Neural cell (in vitro differentiated cells): ENCODE data around the gene TMOD4. TPM values are rescaled to one million over a fixed set of nuclear protein-coding genes. Genes with fewer than 3 reads are reported as not detected.

Source experiments
- H2AFZ ChIP-seq: fragments of 200-600, 300-800 bp; sonication (generic), shearing (Covaris generic); 2 replicates; pipeline ENCODE4 v1.6.0; 2014; ENCODE audit warnings: low read depth, mild to moderate bottlenecking, antibody characterized with exemption, low read length, moderate library complexity
- H3F3A ChIP-seq: fragments of 200-600 bp; shearing (Covaris generic); 2 replicates; pipeline ENCODE4 v1.6.1; 2016; ENCODE audit warnings: mild to moderate bottlenecking, moderate library complexity, mixed read lengths, antibody characterized with exemption, low read length; ENCODE audit not compliant: insufficient read depth, poor library complexity, severe bottlenecking
- H3K27ac ChIP-seq: fragments of 200-600, 300-800 bp; sonication (generic), shearing (Covaris generic); 2 replicates; pipeline ENCODE4 v1.5.1; 2014; ENCODE audit warnings: mild to moderate bottlenecking, low read length, moderate library complexity
- H3K27me3 ChIP-seq: fragments of 300-800, 200-600 bp; sonication (generic), shearing (Covaris generic); 2 replicates; pipeline ENCODE4 v1.6.0; 2014; ENCODE audit warnings: mild to moderate bottlenecking, low read depth, low read length, moderate library complexity; ENCODE audit not compliant: insufficient read depth
- H3K36me3 ChIP-seq: fragments of 300-800, 200-600 bp; sonication (generic), shearing (Covaris generic); 2 replicates; pipeline ENCODE4 v1.5.1; 2014; ENCODE audit warnings: mild to moderate bottlenecking, antibody characterized with exemption, low read length, moderate library complexity; ENCODE audit not compliant: insufficient read depth
- H3K4me2 ChIP-seq: fragments of 300-800, 200-600 bp; sonication (generic), shearing (Covaris generic); 2 replicates; pipeline ENCODE4 v1.6.0; 2014; ENCODE audit warnings: mild to moderate bottlenecking, low read length
- H3K4me3 ChIP-seq: fragments of 300-800, 200-600 bp; sonication (generic), shearing (Covaris generic); 2 replicates; pipeline ENCODE4 v1.5.1; 2014; ENCODE audit warnings: mild to moderate bottlenecking, low read length, moderate library complexity
- H3K79me2 ChIP-seq: fragments of 200-600 bp; shearing (Covaris generic); replicated peaks from 2 replicates; pipeline ENCODE4 v1.6.0; 2014; ENCODE audit warnings: mild to moderate bottlenecking, low read length, moderate library complexity; ENCODE audit not compliant: insufficient read depth
- H3K9ac ChIP-seq: fragments of 300-800, 200-600 bp; sonication (generic), shearing (Covaris generic); 2 replicates; pipeline ENCODE4 v1.6.1; 2016; ENCODE audit warnings: mild to moderate bottlenecking, low read length, mixed read lengths
- H3K9me2 ChIP-seq: fragments of 200-600 bp; shearing (Covaris generic); 2 replicates; pipeline ENCODE4 v1.6.1; 2016; ENCODE audit warnings: mild to moderate bottlenecking, low read length, mixed read lengths; ENCODE audit not compliant: insufficient read depth
- H3K9me3 ChIP-seq: fragments of 200-600, 300-800 bp; sonication (generic), shearing (Covaris generic); 2 replicates; pipeline ENCODE4 v1.6.1; 2016; ENCODE audit warnings: mild to moderate bottlenecking, mixed run types, low read length, moderate library complexity, mixed read lengths
- H4K20me1 ChIP-seq: fragments of 200-600 bp; shearing (Covaris generic); 2 replicates; pipeline ENCODE4 v1.6.1; 2016; ENCODE audit warnings: mild to moderate bottlenecking, mixed run types; ENCODE audit not compliant: insufficient read depth
- CTCF ChIP-seq: fragments of 450-650 bp; IDR thresholded peaks from 2 replicates; pipeline ENCODE4 v1.5.1; 2014; ENCODE audit warnings: antibody characterized with exemption, mild to moderate bottlenecking, moderate library complexity; ENCODE audit not compliant: poor library complexity, severe bottlenecking
- EP300 ChIP-seq: fragments of 450-650 bp; conservative IDR thresholded peaks from 2 replicates; pipeline ENCODE4 v1.6.1; 2014; ENCODE audit warnings: antibody characterized with exemption, mild to moderate bottlenecking, moderate library complexity; ENCODE audit not compliant: poor library complexity, severe bottlenecking
- EZH2 ChIP-seq: fragments of 200-600, 300-800 bp; shearing (Covaris generic), sonication (generic); IDR thresholded peaks from 2 replicates; pipeline ENCODE4 v1.6.1; 2014; ENCODE audit warnings: antibody characterized with exemption, low read length, borderline replicate concordance, mild to moderate bottlenecking; ENCODE audit not compliant: insufficient read depth, poor library complexity, severe bottlenecking
- MXI1 ChIP-seq: fragments of 450-650 bp; conservative IDR thresholded peaks from 2 replicates; pipeline ENCODE4 v1.6.1; 2014; ENCODE audit warnings: antibody characterized with exemption, mild to moderate bottlenecking; ENCODE audit not compliant: poor library complexity, severe bottlenecking
- POLR2AphosphoS5 ChIP-seq: IDR thresholded peaks from 2 replicates; pipeline ENCODE4 v1.6.1; 2012
- RAD21 ChIP-seq: fragments of 450-650 bp; conservative IDR thresholded peaks from 2 replicates; pipeline ENCODE4 v1.6.1; 2014; ENCODE audit warnings: antibody characterized with exemption, mild to moderate bottlenecking, moderate library complexity
- REST ChIP-seq: IDR thresholded peaks from 2 replicates; pipeline ENCODE4 v1.6.1; 2012; ENCODE audit warnings: borderline replicate concordance
- SMC3 ChIP-seq: fragments of 450-650 bp; conservative IDR thresholded peaks from 2 replicates; pipeline ENCODE4 v1.6.1; 2014; ENCODE audit warnings: antibody characterized with exemption, mild to moderate bottlenecking, moderate library complexity; ENCODE audit not compliant: poor library complexity
- TAF1 ChIP-seq: IDR thresholded peaks from 2 replicates; pipeline ENCODE4 v1.6.1; 2012; ENCODE audit warnings: low read depth
- polyA plus RNA-seq: library from polyadenylated mRNA; depleted of rRNA; stranded (reverse); fragments of >200 nt; gene quantifications from 2 replicates; pipeline ENCODE4 v1.2.3, GENCODE V29; 2014

Gene TMOD4
- polyA plus RNA-seq, 1 donor from 2014 or later = not detected

GRCh38 chr1:151156515-151156819 lies 19.3 kb downstream of the TMOD4 start, which contains the start of gene TNFAIP8L2:
Gene TNFAIP8L2, plus strand, starts transcription at chr1:151156649. Its CDS starts 2,049 bp downstream, at chr1:151158698.
- H3K9me2 ChIP-seq = no peaks in the 10 kb centered on the region
- peaks cover 7% of the 10 kb centered on the region for H3K36me3 ChIP-seq
- no peak within 1 kb of the TSS for H2AFZ ChIP-seq
- H4K20me1 ChIP-seq = no peaks in the 10 kb centered on the region
- H3K4me3 ChIP-seq = no peak within 1 kb of the TSS
- no peak within 1 kb of the TSS for H3K4me2 ChIP-seq
- H3K27me3 ChIP-seq = no peaks in the 10 kb centered on the region
- H3F3A ChIP-seq = no peaks in the 10 kb centered on the region
- H3K9me3 ChIP-seq = no peaks in the 10 kb centered on the region
- H3K9ac ChIP-seq = no peak within 1 kb of the TSS
- no peak within 1 kb of the TSS for H3K27ac ChIP-seq
- no peak for TF ChIP-seq EZH2
- no peak for TF ChIP-seq MXI1
- no peak for TF ChIP-seq TAF1
- TF ChIP-seq EP300 = no peak
- TF ChIP-seq CTCF = no peak
- no peak for TF ChIP-seq POLR2AphosphoS5
- no peak for TF ChIP-seq REST
- no peak for TF ChIP-seq RAD21
- no peak for TF ChIP-seq SMC3
- H3K79me2 ChIP-seq = no peaks in the 10 kb centered on the region

GRCh38 chr1:151147665-151148064 lies 28.1 kb downstream of the TMOD4 start:
- H3K4me3 ChIP-seq = peak overlapping the region; percentile 100
- peaks cover 38% of the 10 kb centered on the region for H3K79me2 ChIP-seq
- H3F3A ChIP-seq = no peaks in the 10 kb centered on the region
- no peaks in the 10 kb centered on the region for H3K27me3 ChIP-seq
- H3K4me2 ChIP-seq = peak overlapping the region; percentile 92
- no peak overlapping the region for H2AFZ ChIP-seq
- H4K20me1 ChIP-seq = peaks cover 7% of the 10 kb centered on the region
- no peaks in the 10 kb centered on the region for H3K9me3 ChIP-seq
- TF ChIP-seq RAD21 = no peak
- no peak for TF ChIP-seq EZH2
- TF ChIP-seq MXI1 = no peak
- no peak for TF ChIP-seq POLR2AphosphoS5
- TF ChIP-seq TAF1 = no peak
- TF ChIP-seq SMC3 = no peak
- no peak for TF ChIP-seq REST
- TF ChIP-seq EP300 = no peak
- TF ChIP-seq CTCF = no peak
- peak overlapping the region; percentile 87 for H3K27ac ChIP-seq
- H3K9me2 ChIP-seq = no peaks in the 10 kb centered on the region
- H3K9ac ChIP-seq = peak overlapping the region; percentile 98
- no peaks in the 10 kb centered on the region for H3K36me3 ChIP-seq
